Renal pelvis (tissue), 4 donors: ENCODE data around the gene RPA1. TPM values are rescaled to one million over a fixed set of nuclear protein-coding genes. Genes with fewer than 3 reads are reported as not detected.

ENCODE experiments used
- DNase-seq: peaks from one replicate; pipeline ENCODE4 v3.0.0-alpha.2; 2013
- polyA plus RNA-seq, 3 donors: library from polyadenylated mRNA; unstranded; fragments of 120-200 nt; gene quantifications; one replicate each; pipeline ENCODE4 v1.2.1, GENCODE V29; 2013; ENCODE audit not compliant: insufficient read length in 3 of 3

RPA1 gene
- polyA plus RNA-seq, 3 donors, result 113 to 120 (median 119) TPM

GRCh38 chr17:1937461-1937860 lies 107.7 kb downstream of the RPA1 start:
- DNase-seq, result no peak

GRCh38 chr17:1939981-1940809 lies 110.4 kb downstream of the RPA1 start:
- peak; percentile 92 for DNase-seq

- no peak for DNase-seq
Observed at GRCh38 chr17:1940810-1941185, 111.0 kb downstream of the RPA1 start.

- DNase-seq, result no peak
Observed at GRCh38 chr17:1941272-1942065, 111.7 kb downstream of the RPA1 start.

- DNase-seq, result no peak
Observed at GRCh38 chr17:1942066-1942365, 112.2 kb downstream of the RPA1 start.

GRCh38 chr17:1942666-1943435 lies 113.0 kb downstream of the RPA1 start:
- no peak for DNase-seq

- no peak for DNase-seq
Observed at GRCh38 chr17:1943436-1943831, 113.6 kb downstream of the RPA1 start.

- DNase-seq, result no peak
Observed at GRCh38 chr17:1945621-1946020, 115.8 kb downstream of the RPA1 start.

- no peak for DNase-seq
Observed at GRCh38 chr17:1946021-1946932, 116.5 kb downstream of the RPA1 start.

GRCh38 chr17:1947229-1947742 lies 117.5 kb downstream of the RPA1 start:
- no peak for DNase-seq

- DNase-seq, result no peak
Observed at GRCh38 chr17:1947743-1948516, 118.1 kb downstream of the RPA1 start.

GRCh38 chr17:1948517-1948825 lies 118.7 kb downstream of the RPA1 start:
- no peak for DNase-seq

Other genes starting within 250 kb of the RPA1 start
- gene SLC43A2, start 201.2 kb upstream of the RPA1 start, polyA plus RNA-seq, result 10 to 100 TPM; 29.6 to 41.4 (median 29.9) TPM
- 1 to 10 TPM; 7.3 to 9.9 (median 7.8) TPM for gene SCARF1, start 184.3 kb upstream of the RPA1 start, polyA plus RNA-seq
- 1 to 10 TPM; 4.2 to 4.3 (median 4.3) TPM for gene RILP, start 180.1 kb upstream of the RPA1 start, polyA plus RNA-seq
- gene PRPF8, start 145.1 kb upstream of the RPA1 start, polyA plus RNA-seq, result 100 to 1,000 TPM; 307 to 367 (median 333) TPM
- 1 to 10 TPM; 5.8 to 7.1 (median 5.8) TPM for gene TLCD2, start 119.6 kb upstream of the RPA1 start, polyA plus RNA-seq
- 10 to 100 TPM; 21.4 to 22.7 (median 22.1) TPM for gene WDR81, start 105.3 kb upstream of the RPA1 start, polyA plus RNA-seq
- gene SERPINF2, start 87.1 kb upstream of the RPA1 start, polyA plus RNA-seq, result 100 to 1,000 TPM; 108 to 124 (median 109) TPM
- 100 to 1,000 TPM; 160 to 244 (median 244) TPM for gene SERPINF1, start 67.9 kb upstream of the RPA1 start, polyA plus RNA-seq
- gene SMYD4, start 103 bp upstream of the RPA1 start, polyA plus RNA-seq, result 10 to 100 TPM; 11.2 to 20.8 (median 20.7) TPM
- 1 to 10 TPM; 1.4 to 1.9 (median 1.7) TPM for gene RTN4RL1, start 195.3 kb downstream of the RPA1 start, polyA plus RNA-seq
- gene DPH1, start 200.1 kb downstream of the RPA1 start, polyA plus RNA-seq, result 10 to 100 TPM; 48.4 to 59.2 (median 57.4) TPM
- 10 to 100 TPM; 16.0 to 19.1 (median 17.6) TPM for gene OVCA2, start 212.0 kb downstream of the RPA1 start, polyA plus RNA-seq
- 10 to 100 TPM; 12.9 to 31.1 (median 24.1) TPM for gene HIC1, start 225.1 kb downstream of the RPA1 start, polyA plus RNA-seq